ENCODE measurements around the gene SPATS2. TPM values are rescaled to one million over a fixed set of nuclear protein-coding genes. Genes with fewer than 3 reads are reported as not detected.

Gene SPATS2
- total and polyA plus RNA-seq, 10 of the 15 experiments (the other 5 are each of a cell fraction or from before 2014, with no cell fraction given): 9.0 to 54.2 (median 27.5) TPM

GRCh38 chr12:49559011-49559675 lies 191.9 kb downstream of the SPATS2 start:
- 96% methylated on average over 13 of the region's 17 CpGs for WGBS (ENCODE audit: insufficient coverage, insufficient replicate concordance, low lambda C conversion rate, missing lambda C conversion rate)
- Histone ChIP-seq H3K9me3 (replicated peaks; ENCODE audit: control insufficient read depth, insufficient read depth, low read length) (no peaks in the 10 kb centered on the region), H3K4me1 (ENCODE audit: control insufficient read depth, insufficient read depth, low read length) (no peaks in the 10 kb centered on the region), H3K4me2 (ENCODE audit: control insufficient read depth, insufficient read depth) (no peak overlapping the region), H3K9ac (ENCODE audit: control insufficient read depth, insufficient read depth, low read length) (no peak overlapping the region), H4K20me1 (ENCODE audit: control insufficient read depth, insufficient read depth) (no peaks in the 10 kb centered on the region), H3K36me3 (ENCODE audit: control insufficient read depth in 2 of 2, insufficient read depth in 2 of 2, low read length in 1 of 2) (peaks cover 23 to 27% of the 10 kb centered on the region in 2 experiments), H3K27ac (ENCODE audit: control insufficient read depth, insufficient read depth) (no peak overlapping the region), H3K27me3 (replicated peaks in 1 of 2; ENCODE audit: control insufficient read depth in 2 of 2, insufficient read depth in 2 of 2, low read length in 1 of 2) (no peaks in the 10 kb centered on the region), H3K4me3 (no peak overlapping the region), H3K79me2 (ENCODE audit: control insufficient read depth, insufficient read depth, low read length) (no peaks in the 10 kb centered on the region), H2AFZ (ENCODE audit: control insufficient read depth, low read depth, low read length) (no peak overlapping the region)
- POLR2A ChIA-PET: no interaction called here
- SMC1A ChIA-PET (ENCODE audit: uncharacterized antibody, unreplicated experiment): no interaction called here
- no TSS peak for BruUV-seq (replicated peaks)
- FAIRE-seq: no peak
- intact Hi-C loops (cut with micrococcal nuclease; ENCODE audit: unreplicated experiment) (no loop called here), in situ Hi-C loops (cut with MboI) (no loop called here)
- CTCF ChIA-PET: interaction anchor here (1.1 to 3.0 kb wide), 2 partner anchors 22 to 201 kb away, joined by 7 to 8 read pairs; no protein-coding TSS in a partner anchor
- RAD21 ChIA-PET (ENCODE audit: unreplicated experiment): no interaction called here
- DNase-seq (ENCODE audit: low read depth, low spot score): no peak
- ATAC-seq: no peak
- TF ChIP-seq CEBPZ (IDR thresholded peaks at IDR 0.05; ENCODE audit: low read depth, low read length) (no peak), MAX (IDR thresholded peaks at IDR 0.05; ENCODE audit: low read depth, low read length) (no peak), ZBED1 (IDR thresholded peaks at IDR 0.05; ENCODE audit: borderline replicate concordance) (no peak), ATF7 (IDR thresholded peaks at IDR 0.05; ENCODE audit: low read depth) (no peak), FOXK2 (IDR thresholded peaks at IDR 0.05) (no peak), RCOR1 (conservative IDR thresholded peaks at IDR 0.05; ENCODE audit: low read depth, low read length) (no peak), RELA (IDR thresholded peaks at IDR 0.05; ENCODE audit: borderline replicate concordance, partially characterized antibody) (no peak), NFXL1 (IDR thresholded peaks at IDR 0.05; ENCODE audit: borderline replicate concordance) (no peak), ZNF24 (IDR thresholded peaks at IDR 0.05) (no peak)
